ENCODE results near the gene PARP14. TPM values are rescaled to one million over a fixed set of nuclear protein-coding genes. Genes with fewer than 3 reads are reported as not detected.
A peak's percentile ranks its signal among the peaks of the same experiment; 100 is the strongest.

The PARP14 gene
- total and polyA plus RNA-seq, 10 of the 15 experiments (the other 5 are each of a cell fraction or from before 2014, with no cell fraction given) = 21.6 to 189 (median 92.7) TPM

DNA sequence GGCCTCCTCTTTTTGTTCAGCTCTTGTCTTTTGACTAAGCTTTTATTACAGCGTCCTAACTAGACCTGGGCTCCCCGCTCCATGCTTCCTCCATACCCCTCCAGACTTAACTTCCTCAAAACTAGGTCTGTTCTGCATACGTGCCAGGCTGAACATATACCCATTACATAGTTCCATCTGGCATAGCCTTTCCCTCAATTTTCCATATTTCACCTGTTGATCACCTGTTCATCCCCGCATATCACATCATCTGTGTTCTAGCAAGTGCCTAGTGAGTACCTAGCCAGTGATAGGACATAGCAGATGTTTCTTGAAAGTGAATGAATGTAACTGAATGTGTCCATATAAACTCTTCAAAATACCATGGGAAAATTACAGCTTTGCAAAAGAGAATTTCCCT is 36.0 kb downstream of the PARP14 start:
- in situ Hi-C loops (cut with MboI) = no loop called here
- ChIA-PET POLR2A (interaction anchor here (1.1 kb wide), 1 partner anchor 14 kb away, joined by 3 read pairs; no protein-coding TSS in a partner anchor), RAD21 (ENCODE audit: unreplicated experiment) (no interaction called here), SMC1A (ENCODE audit: uncharacterized antibody, unreplicated experiment) (interaction anchor here (0.6 to 1.1 kb wide), 3 partner anchors 12 to 1991 kb away, joined by 3 read pairs; no protein-coding TSS in a partner anchor), CTCF (interaction anchor here (1.2 kb wide), 1 partner anchor 155 kb away, joined by 3 read pairs; no protein-coding TSS in a partner anchor)
- Histone ChIP-seq H3K27me3 (replicated peaks in 1 of 2; ENCODE audit: control insufficient read depth in 2 of 2, insufficient read depth in 2 of 2, low read length in 1 of 2) (no peaks in the 10 kb centered on the region), H3K36me3 (ENCODE audit: control insufficient read depth in 2 of 2, insufficient read depth in 2 of 2, low read length in 1 of 2) (peaks cover 19 to 51% of the 10 kb centered on the region in 2 experiments), H3K4me2 (ENCODE audit: control insufficient read depth, insufficient read depth) (no peak overlapping the region), H3K4me1 (ENCODE audit: control insufficient read depth, insufficient read depth, low read length) (no peaks in the 10 kb centered on the region), H3K79me2 (ENCODE audit: control insufficient read depth, insufficient read depth, low read length) (no peaks in the 10 kb centered on the region), H2AFZ (ENCODE audit: control insufficient read depth, low read depth, low read length) (no peak overlapping the region), H3K9me3 (replicated peaks; ENCODE audit: control insufficient read depth, insufficient read depth, low read length) (no peaks in the 10 kb centered on the region), H3K27ac (ENCODE audit: control insufficient read depth, insufficient read depth) (no peak overlapping the region), H3K9ac (ENCODE audit: control insufficient read depth, insufficient read depth, low read length) (no peak overlapping the region), H3K4me3 (no peak overlapping the region), H4K20me1 (ENCODE audit: control insufficient read depth, insufficient read depth) (no peaks in the 10 kb centered on the region)
- ATAC-seq (no peak), FAIRE-seq (no peak), DNase-seq (ENCODE audit: low read depth, low spot score) (no peak)
- WGBS (ENCODE audit: insufficient coverage, insufficient replicate concordance, low lambda C conversion rate, missing lambda C conversion rate) = 89% methylated on average over 4 of the region's 4 CpGs
- intact Hi-C loops (cut with micrococcal nuclease; ENCODE audit: unreplicated experiment) = no loop called here
- no TSS peak for BruUV-seq (replicated peaks)
- TF ChIP-seq, protein P1, sequence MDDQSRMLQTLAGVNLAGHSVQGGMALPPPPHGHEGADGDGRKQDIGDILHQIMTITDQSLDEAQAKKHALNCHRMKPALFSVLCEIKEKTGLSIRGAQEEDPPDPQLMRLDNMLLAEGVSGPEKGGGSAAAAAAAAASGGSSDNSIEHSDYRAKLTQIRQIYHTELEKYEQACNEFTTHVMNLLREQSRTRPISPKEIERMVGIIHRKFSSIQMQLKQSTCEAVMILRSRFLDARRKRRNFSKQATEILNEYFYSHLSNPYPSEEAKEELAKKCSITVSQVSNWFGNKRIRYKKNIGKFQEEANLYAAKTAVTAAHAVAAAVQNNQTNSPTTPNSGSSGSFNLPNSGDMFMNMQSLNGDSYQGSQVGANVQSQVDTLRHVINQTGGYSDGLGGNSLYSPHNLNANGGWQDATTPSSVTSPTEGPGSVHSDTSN (IDR thresholded peaks at IDR 0.05; ENCODE audit: insufficient replicate concordance, low read depth, low read length) = no peak
- TF ChIP-seq, protein P2, sequence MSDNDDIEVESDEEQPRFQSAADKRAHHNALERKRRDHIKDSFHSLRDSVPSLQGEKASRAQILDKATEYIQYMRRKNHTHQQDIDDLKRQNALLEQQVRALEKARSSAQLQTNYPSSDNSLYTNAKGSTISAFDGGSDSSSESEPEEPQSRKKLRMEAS (IDR thresholded peaks at IDR 0.05; ENCODE audit: low read depth, low read length) = no peak
- TF ChIP-seq SREBF1 (IDR thresholded peaks at IDR 0.05; ENCODE audit: low read length) (no peak), POLR2AphosphoS5 (IDR thresholded peaks at IDR 0.05; ENCODE audit: low read length) (0 out of 2 replicates have a peak, but pooled peaks have one; percentile 19), MEF2B (IDR thresholded peaks at IDR 0.05; ENCODE audit: partially characterized antibody, poor library complexity, severe bottlenecking) (no peak), TARDBP (IDR thresholded peaks at IDR 0.05; ENCODE audit: borderline replicate concordance) (no peak)

Measured in GM12878 (cell line).